Activated CD8-positive, alpha-beta memory T cell treated with anti-CD3 and anti-CD28 coated beads, Interleukin-2, amount 10 ng/mL, durations not matched to agents 7 days and 5 days (primary cell): ENCODE results near the gene TNIP3. TPM values are rescaled to one million over a fixed set of nuclear protein-coding genes. Genes with fewer than 3 reads are reported as not detected.
"Not testable (repeated sequence)": the region's sequence is repeated elsewhere in the genome, so short reads cannot be mapped to it uniquely, and the experiment has no call there.

Experiments
- ATAC-seq: fragments of 150-1000 bp; cut with Tn5 transposase; one replicate; pipeline ENCODE4 v1.10.0; 2021; ENCODE audit warnings: moderate library complexity
- CTCF ChIA-PET: fragments of 350-600 bp; sonication (Branson Sonifier 250); formaldehyde crosslinking; loops from one replicate; lab custom pipeline; 2021; ENCODE audit warnings: antibody characterized with exemption; lab: Charles Lee
- DNase-seq: peaks from one replicate; pipeline ENCODE4 v3.0.0-alpha.2; 2020
- H3K27ac Mint-ChIP-seq: one replicate; pipeline ENCODE4 v1.8.0; 2021; ENCODE audit warnings: mild to moderate bottlenecking, mixed read lengths
- H3K27me3 Mint-ChIP-seq: one replicate; pipeline ENCODE4 v1.8.0; 2021; ENCODE audit warnings: mixed read lengths
- H3K36me3 Mint-ChIP-seq: one replicate; pipeline ENCODE4 v1.8.0; 2021; ENCODE audit warnings: mild to moderate bottlenecking, mixed read lengths
- H3K4me1 Mint-ChIP-seq: one replicate; pipeline ENCODE4 v1.8.0; 2021; ENCODE audit warnings: mixed read lengths
- H3K4me3 Mint-ChIP-seq: one replicate; pipeline ENCODE4 v1.8.0; 2021; ENCODE audit warnings: mild to moderate bottlenecking, moderate library complexity, mixed read lengths
- H3K9me3 Mint-ChIP-seq: one replicate; pipeline ENCODE4 v1.8.0; 2022; ENCODE audit warnings: low read depth, mixed read lengths
- total RNA-seq, 2 experiments: library from RNA; stranded (reverse); gene quantifications; one replicate each; pipeline ENCODE4 v1.2.3, GENCODE V29; 2021

TNIP3 gene
- total RNA-seq, 2 experiments from 2014 or later: 9.1 to 9.3 TPM

DNA sequence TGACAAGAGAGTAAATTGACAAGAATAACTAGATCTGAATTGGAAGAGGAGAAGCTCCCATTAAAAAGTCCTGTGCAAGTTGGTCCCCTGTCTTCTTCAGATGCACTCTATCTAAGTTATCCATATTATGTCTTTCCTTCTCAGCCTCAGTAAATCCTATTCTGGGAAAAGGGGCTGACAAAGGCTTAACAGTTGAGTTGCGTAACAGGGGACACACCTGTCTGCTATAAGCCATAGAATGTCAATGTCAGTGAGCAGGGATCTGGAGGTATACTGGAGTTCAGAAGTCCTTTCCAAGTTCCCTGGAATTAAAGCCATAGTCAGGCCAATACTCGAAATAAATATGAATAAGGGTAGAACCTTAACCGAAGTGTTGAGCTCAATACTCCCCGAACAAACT lies 26.3 kb upstream of the TNIP3 start:
- no peak for DNase-seq
- no peak for ATAC-seq
- H3K27me3 Mint-ChIP-seq: no peaks in the 10 kb centered on the region
- CTCF ChIA-PET: interaction anchor here (0.8 to 6.1 kb wide), 10 partner anchors 8 to 267 kb away, joined by 3 to 142 read pairs (median 10); no protein-coding TSS in a partner anchor
- H3K9me3 Mint-ChIP-seq: no peaks in the 10 kb centered on the region
- peaks cover 5% of the 10 kb centered on the region for H3K36me3 Mint-ChIP-seq
- peaks cover 79% of the 10 kb centered on the region for H3K4me1 Mint-ChIP-seq
- peak overlapping the region; percentile 77 for H3K4me3 Mint-ChIP-seq
- H3K27ac Mint-ChIP-seq: peak overlapping the region; percentile 97

DNA sequence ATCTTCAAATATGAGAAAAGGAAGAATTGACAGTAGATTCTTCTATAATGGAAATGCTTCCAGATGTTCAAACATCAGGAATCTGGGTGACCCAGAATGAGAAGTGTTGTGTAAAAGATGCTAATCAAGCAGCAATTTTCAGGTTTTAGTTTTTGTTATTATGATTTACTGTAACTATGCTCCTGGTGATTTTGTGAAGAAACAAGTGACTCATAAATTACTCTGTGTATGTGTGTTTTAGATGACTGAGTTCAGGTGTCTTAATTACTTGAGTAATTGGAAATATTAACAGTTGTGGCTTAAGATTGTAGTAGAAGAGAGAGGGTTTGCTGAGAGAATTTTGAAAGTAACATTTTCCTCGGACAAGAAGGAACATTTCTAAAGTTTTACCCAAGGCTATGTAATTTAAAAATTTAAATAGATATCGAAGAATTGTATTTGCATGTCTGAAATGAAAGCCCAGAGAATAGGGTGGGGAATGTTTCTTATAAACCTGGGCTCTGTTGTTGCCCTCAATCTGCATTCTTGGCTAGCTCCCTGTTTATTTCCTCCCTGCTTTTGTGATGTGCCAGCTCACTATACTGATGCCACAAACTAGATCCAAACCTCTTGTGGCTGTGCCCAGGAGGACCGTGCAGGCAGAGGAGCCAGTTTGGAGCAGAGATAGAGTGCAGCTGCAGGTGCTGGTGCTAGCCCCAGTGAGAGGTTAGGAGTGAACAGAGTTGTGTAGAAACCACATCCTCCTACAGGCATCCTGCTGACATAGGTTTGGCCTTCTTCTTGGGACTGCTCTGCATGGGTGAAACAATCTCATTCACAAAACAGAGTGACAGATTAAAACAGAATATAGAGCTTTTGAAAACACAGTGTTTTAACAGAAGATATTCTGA lies 25.4 kb upstream of the TNIP3 start:
- CTCF ChIA-PET: interaction anchor here (1.0 to 6.1 kb wide), 7 partner anchors 7 to 119 kb away, joined by 3 to 142 read pairs (median 14); no protein-coding TSS in a partner anchor
- H3K27me3 Mint-ChIP-seq: no peaks in the 10 kb centered on the region

DNA sequence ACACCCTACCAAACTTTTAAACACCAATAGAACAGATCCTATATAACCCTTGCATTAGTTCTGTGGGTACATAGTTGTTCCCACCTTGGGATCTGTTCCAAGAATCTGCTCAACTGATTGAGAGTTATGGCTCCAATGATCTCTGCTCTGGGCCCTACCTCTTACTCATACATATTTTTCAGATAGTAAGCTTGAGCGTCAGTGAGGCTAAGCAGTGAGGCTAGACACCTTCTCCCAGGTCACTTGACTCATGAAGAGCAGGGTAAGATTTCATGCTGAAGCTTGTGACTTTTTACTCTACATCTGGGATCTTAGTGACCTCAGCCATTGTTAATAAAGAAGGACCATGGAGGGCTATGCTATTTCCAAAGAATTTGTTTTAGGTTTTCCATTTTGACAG lies 23.1 kb upstream of the TNIP3 start:
- CTCF ChIA-PET: interaction anchor here (0.7 to 6.1 kb wide), 5 partner anchors 9 to 67 kb away, joined by 3 to 43 read pairs (median 4); no protein-coding TSS in a partner anchor
- Mint-ChIP-seq H3K9me3 (no peaks in the 10 kb centered on the region), H3K27ac (no peak overlapping the region), H3K4me3 (no peak overlapping the region), H3K36me3 (peaks cover 17% of the 10 kb centered on the region), H3K4me1 (peaks cover 79% of the 10 kb centered on the region), H3K27me3 (no peaks in the 10 kb centered on the region)
- no peak for DNase-seq
- no peak for ATAC-seq

More for the DNA sequence above, 25.4 kb upstream of the TNIP3 start:
- peak overlapping the region; percentile 97 for H3K27ac Mint-ChIP-seq
- no peaks in the 10 kb centered on the region for H3K9me3 Mint-ChIP-seq
- H3K36me3 Mint-ChIP-seq: peaks cover 10% of the 10 kb centered on the region
- ATAC-seq (peak; percentile 90), DNase-seq (peak; percentile 81)
- H3K4me3 Mint-ChIP-seq: peak overlapping the region; percentile 77
- H3K4me1 Mint-ChIP-seq: peaks cover 78% of the 10 kb centered on the region

DNA sequence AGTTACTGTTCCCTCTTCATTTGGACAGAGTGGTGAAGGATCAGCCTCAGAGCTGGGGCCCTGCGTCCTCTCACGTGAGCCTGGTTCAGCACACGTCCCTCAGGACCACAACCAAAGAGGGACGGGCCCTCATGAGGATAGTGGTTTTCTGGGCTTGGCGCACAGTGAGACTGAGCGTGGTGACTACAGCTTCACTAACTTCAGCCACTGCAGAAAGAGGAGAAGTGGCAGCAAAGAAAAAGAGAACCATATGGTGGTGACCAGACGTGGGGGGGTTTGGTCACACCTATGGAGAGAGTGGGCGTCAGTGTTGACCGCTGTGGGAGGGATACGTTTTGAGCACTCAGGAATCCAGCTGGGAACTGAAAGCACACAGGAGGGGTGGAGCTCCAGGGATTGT lies 21.8 kb upstream of the TNIP3 start:
- peak overlapping the region; percentile 79 for H3K27ac Mint-ChIP-seq
- H3K9me3 Mint-ChIP-seq: no peaks in the 10 kb centered on the region
- peaks cover 22% of the 10 kb centered on the region for H3K36me3 Mint-ChIP-seq
- DNase-seq (peak; percentile 47), ATAC-seq (no peak)
- CTCF ChIA-PET: interaction anchor here (1.2 to 1.7 kb wide), 3 partner anchors 11 to 73 kb away, joined by 3 to 5 read pairs (median 3); no protein-coding TSS in a partner anchor
- peaks cover 76% of the 10 kb centered on the region for H3K4me1 Mint-ChIP-seq
- H3K4me3 Mint-ChIP-seq: peak overlapping the region; percentile 22
- H3K27me3 Mint-ChIP-seq: no peaks in the 10 kb centered on the region

DNA sequence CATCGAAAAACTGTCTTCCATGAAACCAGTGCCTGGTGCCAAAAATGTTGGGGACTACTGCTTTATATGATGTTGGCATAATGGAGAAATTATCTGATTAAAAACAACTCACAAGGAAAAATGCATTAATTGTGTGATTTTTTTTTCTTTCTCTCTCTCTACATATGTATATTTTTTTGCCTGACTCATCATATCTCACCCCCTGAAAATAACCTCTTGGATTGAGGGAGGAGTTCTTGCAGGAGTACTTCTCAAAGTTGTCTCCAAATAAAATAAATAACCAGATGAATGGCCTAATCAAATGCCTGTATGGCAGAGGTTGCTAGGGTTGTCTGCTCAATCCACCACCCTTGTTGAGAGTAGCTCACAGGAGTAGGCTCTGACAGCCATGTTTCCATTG lies 19.9 kb upstream of the TNIP3 start:
- CTCF ChIA-PET: interaction anchor here (1.2 to 1.8 kb wide), 2 partner anchors 8 to 15 kb away, joined by 3 to 11 read pairs; no protein-coding TSS in a partner anchor
- Mint-ChIP-seq H3K36me3 (peaks cover 37% of the 10 kb centered on the region), H3K27me3 (no peaks in the 10 kb centered on the region), H3K9me3 (peaks cover 2% of the 10 kb centered on the region), H3K4me3 (no peak overlapping the region), H3K4me1 (peaks cover 72% of the 10 kb centered on the region), H3K27ac (peak overlapping the region; percentile 5)
- DNase-seq: no peak
- no peak for ATAC-seq

DNA sequence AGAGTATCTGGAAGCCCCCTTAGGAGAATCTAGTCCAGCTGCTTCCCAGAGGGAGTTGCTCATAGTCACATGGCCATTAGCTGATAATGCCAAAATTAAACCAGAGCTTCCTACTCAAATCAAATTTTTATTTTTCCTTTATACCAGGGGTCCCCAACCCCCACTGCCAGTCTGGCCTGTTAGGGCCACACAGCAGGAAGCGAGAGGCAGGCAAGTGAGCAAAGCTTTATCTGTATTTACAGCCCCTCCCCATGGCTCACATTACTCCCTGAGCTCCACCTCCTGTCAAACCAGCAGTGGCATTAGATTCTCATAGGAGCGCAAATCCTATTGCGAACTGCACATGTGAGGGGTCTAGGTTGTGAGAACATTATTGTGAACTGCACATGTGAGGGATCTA lies 19.2 kb upstream of the TNIP3 start:
- Mint-ChIP-seq H3K4me3 (peak overlapping the region; percentile 83), H3K9me3 (peaks cover 2% of the 10 kb centered on the region), H3K27me3 (no peaks in the 10 kb centered on the region), H3K27ac (peak overlapping the region; percentile 97), H3K36me3 (peaks cover 41% of the 10 kb centered on the region), H3K4me1 (peaks cover 70% of the 10 kb centered on the region)
- CTCF ChIA-PET: interaction anchor here (1.0 to 1.8 kb wide), 3 partner anchors 9 to 72 kb away, joined by 3 to 11 read pairs (median 3); no protein-coding TSS in a partner anchor
- no peak for ATAC-seq
- no peak for DNase-seq

DNA sequence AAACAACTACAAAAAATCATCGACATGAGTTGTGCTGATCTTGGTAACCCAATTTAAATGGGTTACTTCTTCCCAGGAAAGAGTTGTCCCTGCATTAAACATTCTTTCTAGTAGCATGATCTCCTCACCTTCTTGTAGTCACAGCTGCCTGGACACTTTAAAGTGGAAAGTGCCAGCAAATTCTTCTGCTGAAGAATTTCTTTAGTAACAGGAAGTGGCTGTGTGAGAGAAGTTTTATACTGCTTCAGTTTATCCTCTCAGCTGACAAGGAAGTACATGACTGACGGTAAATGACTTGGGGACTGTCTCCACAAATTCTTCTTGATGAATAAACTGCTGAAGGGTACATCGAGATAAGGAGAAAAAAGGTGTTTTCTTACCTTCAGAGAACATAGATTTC lies 18.2 kb upstream of the TNIP3 start:
- peak overlapping the region; percentile 83 for H3K4me3 Mint-ChIP-seq
- H3K36me3 Mint-ChIP-seq: peaks cover 50% of the 10 kb centered on the region
- peak overlapping the region; percentile 97 for H3K27ac Mint-ChIP-seq
- ATAC-seq: peak; percentile 67
- DNase-seq: no peak
- CTCF ChIA-PET: interaction anchor here (0.9 to 1.4 kb wide), 4 partner anchors 9 to 125 kb away, joined by 3 to 14 read pairs (median 4); no protein-coding TSS in a partner anchor
- H3K27me3 Mint-ChIP-seq: no peaks in the 10 kb centered on the region
- H3K4me1 Mint-ChIP-seq: peaks cover 70% of the 10 kb centered on the region
- H3K9me3 Mint-ChIP-seq: peaks cover 2% of the 10 kb centered on the region

DNA sequence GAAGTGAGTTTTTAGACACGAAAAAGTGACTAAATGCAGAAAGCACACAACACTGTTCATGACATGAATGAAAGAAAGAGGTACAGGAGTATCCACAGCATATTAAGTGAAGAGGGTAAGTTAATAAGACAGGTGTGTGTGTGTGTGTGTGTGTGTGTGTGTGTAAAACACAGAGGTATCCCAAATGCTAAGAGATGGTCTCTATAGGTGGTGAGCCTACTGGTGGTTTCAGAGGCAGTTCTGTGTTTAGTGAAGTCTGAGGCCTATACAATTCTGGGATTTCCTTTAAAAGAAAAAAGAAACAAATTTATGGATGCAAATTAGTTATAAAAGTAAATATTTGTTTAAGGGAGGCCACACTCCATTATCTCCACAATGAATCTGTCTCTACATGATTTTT lies 17.4 kb upstream of the TNIP3 start:
- no peak for DNase-seq
- H3K9me3 Mint-ChIP-seq: peaks cover 2% of the 10 kb centered on the region
- peak overlapping the region; percentile 83 for H3K4me3 Mint-ChIP-seq
- H3K27me3 Mint-ChIP-seq: no peaks in the 10 kb centered on the region
- peaks cover 68% of the 10 kb centered on the region for H3K4me1 Mint-ChIP-seq
- peak; percentile 44 for ATAC-seq
- peak overlapping the region; percentile 97 for H3K27ac Mint-ChIP-seq
- peaks cover 48% of the 10 kb centered on the region for H3K36me3 Mint-ChIP-seq
- CTCF ChIA-PET: interaction anchor here (1.4 kb wide), 1 partner anchor 10 kb away, joined by 14 read pairs; no protein-coding TSS in a partner anchor

DNA sequence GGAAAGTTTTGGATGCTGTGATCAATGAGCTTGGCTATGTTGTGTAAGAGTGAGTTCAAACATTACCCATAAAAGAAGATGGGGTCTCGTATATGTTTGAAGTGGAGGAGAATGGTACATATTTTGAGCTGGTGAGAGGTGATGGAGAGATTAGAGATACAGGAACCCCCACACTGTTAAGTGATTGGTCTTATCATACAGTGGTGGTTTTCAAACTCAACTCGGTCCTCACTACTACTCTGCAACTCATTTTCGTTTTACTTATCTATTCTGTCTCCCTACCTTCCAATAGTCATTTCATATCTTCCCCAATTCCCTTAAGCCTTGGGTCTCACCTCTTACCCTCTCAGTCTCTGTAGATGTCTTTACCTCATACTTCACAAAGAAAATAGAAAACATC lies 16.4 kb upstream of the TNIP3 start:
- Mint-ChIP-seq H3K4me1 (peaks cover 60% of the 10 kb centered on the region), H3K27ac (peak overlapping the region; percentile 97), H3K36me3 (peaks cover 54% of the 10 kb centered on the region), H3K27me3 (no peaks in the 10 kb centered on the region), H3K9me3 (peaks cover 2% of the 10 kb centered on the region), H3K4me3 (peak overlapping the region; percentile 66)
- CTCF ChIA-PET: interaction anchor here (0.7 to 1.3 kb wide), 4 partner anchors 20 to 127 kb away, joined by 3 to 4 read pairs (median 4); no protein-coding TSS in a partner anchor
- ATAC-seq (peak; percentile 55), DNase-seq (no peak)

DNA sequence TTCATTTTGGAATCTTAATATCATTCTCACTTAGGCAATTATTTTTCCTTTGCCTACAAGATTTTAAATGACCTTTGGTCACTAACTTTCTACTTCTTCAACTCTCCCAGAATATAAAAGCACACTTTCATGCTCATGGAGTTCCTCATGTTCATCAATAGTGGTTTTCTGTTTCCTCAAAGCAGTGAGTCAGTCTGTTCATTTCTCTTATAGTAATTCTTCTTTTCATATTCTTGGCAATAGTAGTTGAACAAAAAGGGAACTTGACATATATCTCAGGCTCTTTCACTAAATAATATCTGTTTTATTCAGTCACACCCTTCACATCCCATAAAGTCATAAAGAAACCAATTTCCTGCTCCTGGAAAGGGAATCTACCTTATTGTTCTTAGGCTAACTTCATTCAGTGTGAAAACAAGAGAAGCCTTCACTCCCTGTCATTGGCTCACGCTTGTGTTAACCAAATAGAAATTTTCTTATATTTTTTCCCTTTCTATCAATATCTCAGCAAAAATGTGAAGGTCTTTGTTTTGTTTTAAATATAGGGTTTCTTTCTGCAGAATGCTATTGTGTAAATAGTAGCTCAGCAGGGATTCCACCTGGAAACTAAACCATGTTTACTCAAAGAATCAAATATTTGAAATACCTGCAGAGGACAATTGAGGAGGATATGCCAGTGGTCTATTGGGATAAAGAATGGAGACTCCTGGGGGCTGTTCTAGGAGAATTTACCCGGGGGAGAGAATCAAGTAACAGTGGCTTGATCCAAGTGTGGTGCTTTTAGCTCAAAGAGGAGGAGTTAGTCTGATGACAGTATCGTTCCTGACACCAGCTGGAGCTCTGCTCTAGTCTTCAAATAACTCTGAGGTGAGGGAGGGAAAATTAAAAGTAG lies 13.4 kb upstream of the TNIP3 start:
- ATAC-seq (no peak), DNase-seq (no peak)
- Mint-ChIP-seq H3K4me3 (no peak overlapping the region), H3K4me1 (peaks cover 43% of the 10 kb centered on the region), H3K36me3 (peaks cover 46% of the 10 kb centered on the region), H3K9me3 (peaks cover 2% of the 10 kb centered on the region), H3K27ac (no peak overlapping the region), H3K27me3 (no peaks in the 10 kb centered on the region)
- CTCF ChIA-PET: interaction anchor here (1.0 to 1.6 kb wide), 4 partner anchors 14 to 130 kb away, joined by 3 to 5 read pairs (median 4); no protein-coding TSS in a partner anchor

DNA sequence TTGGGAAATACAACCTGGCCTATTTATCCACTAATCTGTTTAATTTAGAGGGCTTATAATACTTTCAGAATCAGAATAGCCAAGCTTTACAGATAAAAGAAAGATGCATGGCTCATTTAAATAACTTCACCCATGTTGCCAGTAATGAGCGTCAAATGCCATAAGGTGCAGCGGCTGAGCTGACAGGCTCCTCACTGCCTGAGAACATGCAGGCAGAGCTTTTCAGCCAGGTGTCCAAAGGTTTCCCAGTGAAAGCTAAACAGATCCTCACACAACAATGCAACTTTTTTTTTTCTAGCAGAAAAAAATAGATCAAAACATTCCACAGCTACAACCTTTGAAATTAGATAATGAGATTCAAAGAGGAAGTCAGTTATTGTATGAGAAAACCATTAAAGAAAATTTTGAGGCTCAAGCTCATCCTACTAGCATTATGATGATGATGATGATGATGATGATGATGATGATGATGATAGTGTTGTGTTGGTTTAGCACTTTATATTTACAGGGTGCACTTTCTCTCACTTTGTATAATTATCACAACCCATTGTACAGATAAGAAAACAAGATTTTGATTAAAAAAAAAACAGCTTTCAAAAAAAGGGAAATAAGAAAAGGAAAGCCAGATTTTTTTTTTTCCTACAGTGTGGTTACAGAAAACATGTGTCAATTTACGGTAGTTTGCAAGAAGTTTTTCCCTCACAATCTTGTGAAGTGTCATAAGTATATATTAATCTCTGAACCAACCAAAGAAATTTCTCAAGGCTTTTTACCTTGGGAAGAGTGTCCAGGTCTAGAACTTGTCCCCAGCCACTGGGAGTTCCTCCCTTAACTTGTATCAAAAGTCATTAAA lies 12.2 kb upstream of the TNIP3 start:
- no peak overlapping the region for H3K27ac Mint-ChIP-seq
- no peak for ATAC-seq
- peaks cover 50% of the 10 kb centered on the region for H3K36me3 Mint-ChIP-seq
- DNase-seq: no peak
- CTCF ChIA-PET: interaction anchor here (1.0 to 1.3 kb wide), 2 partner anchors 12 to 131 kb away, joined by 3 to 5 read pairs; partner anchors contain the start of gene TNIP3
- no peaks in the 10 kb centered on the region for H3K27me3 Mint-ChIP-seq
- H3K9me3 Mint-ChIP-seq: peaks cover 2% of the 10 kb centered on the region
- no peak overlapping the region for H3K4me3 Mint-ChIP-seq
- H3K4me1 Mint-ChIP-seq: peaks cover 42% of the 10 kb centered on the region

DNA sequence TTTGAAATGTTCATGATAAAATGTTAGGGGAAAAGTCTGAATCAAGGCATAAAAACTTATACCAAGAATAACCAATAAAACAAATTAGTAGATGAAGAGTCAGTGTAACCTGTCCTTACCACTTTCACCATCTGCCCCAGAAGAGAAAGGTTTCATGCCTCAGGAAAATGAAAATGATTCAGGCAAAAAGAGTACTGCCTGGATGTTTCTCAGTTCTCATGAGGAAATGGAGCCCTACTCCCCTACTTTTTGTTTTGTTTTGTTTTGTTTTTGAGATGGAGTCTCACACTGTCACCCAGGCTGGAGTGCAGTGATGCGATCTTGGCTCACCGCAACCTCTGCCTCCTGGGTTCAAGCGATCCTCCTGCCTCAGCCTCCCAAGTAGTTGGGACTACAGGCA lies 7.4 kb upstream of the TNIP3 start:
- ATAC-seq, CTCF ChIA-PET, H3K27ac Mint-ChIP-seq, H3K4me3 Mint-ChIP-seq, H3K27me3 Mint-ChIP-seq, DNase-seq, H3K9me3 Mint-ChIP-seq: not testable (repeated sequence)
- Mint-ChIP-seq H3K36me3 (peaks cover 23% of the 10 kb centered on the region), H3K4me1 (peaks cover 25% of the 10 kb centered on the region)
